GM13976 (cell line): ENCODE results near the gene PLPPR5.

Experiments used
- DNase-seq: peaks from one replicate; pipeline ENCODE4 v3.0.0; 2012; ENCODE audit warnings: low spot score
- in situ Hi-C: fragments of 300-500 bp; cut with MboI; formaldehyde crosslinking; loops from one replicate; pipeline ENCODE4 v1.12.0; 2022; ENCODE audit warnings: low sequenced_read_pairs, mixed read lengths, inconsistent platforms; ENCODE audit not compliant: unreplicated experiment
- TF ChIP-seq, protein P1 (sequence below): IDR thresholded peaks from 2 replicates; pipeline ENCODE4 v1.5.1; 2012; ENCODE audit warnings: borderline replicate concordance, mild to moderate bottlenecking; ENCODE audit not compliant: insufficient read depth; ENCODE audit errors: extremely low read depth, missing control alignments, control extremely low read depth

Gene PLPPR5

DNA sequence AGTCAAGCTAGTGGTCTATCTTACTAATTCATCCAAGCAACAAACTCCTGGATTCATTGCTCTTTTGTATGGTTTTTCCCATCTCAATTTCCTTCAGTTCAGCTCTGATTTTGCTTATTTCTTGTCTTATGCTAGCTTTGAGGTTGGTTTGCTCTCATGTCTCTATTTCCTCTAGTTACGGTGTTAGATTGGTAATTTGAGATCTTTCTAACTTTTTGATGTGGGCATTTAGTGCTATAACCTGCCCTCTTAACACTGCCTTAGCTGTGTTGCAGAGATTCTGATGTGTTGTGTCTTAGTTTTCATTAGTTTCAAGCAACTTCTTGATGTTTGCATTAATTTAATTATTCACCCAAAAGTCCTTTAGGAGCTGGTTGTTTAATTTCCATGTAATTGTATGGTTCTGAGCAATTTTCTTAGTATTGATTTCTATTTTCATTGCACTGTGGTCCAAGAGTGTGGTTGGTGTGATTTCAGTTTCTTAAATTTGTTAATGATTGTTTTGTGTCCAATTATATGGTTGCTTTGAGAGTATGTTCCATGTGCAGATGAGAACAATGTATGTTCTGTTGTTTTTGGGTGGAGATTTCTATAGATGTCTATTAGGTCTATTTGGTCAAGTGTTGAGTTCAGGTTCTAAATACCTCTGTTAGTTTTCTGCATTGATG lies 154.6 kb downstream of the PLPPR5 start:
- in situ Hi-C loops: no loop called here
- TF ChIP-seq, protein P1, sequence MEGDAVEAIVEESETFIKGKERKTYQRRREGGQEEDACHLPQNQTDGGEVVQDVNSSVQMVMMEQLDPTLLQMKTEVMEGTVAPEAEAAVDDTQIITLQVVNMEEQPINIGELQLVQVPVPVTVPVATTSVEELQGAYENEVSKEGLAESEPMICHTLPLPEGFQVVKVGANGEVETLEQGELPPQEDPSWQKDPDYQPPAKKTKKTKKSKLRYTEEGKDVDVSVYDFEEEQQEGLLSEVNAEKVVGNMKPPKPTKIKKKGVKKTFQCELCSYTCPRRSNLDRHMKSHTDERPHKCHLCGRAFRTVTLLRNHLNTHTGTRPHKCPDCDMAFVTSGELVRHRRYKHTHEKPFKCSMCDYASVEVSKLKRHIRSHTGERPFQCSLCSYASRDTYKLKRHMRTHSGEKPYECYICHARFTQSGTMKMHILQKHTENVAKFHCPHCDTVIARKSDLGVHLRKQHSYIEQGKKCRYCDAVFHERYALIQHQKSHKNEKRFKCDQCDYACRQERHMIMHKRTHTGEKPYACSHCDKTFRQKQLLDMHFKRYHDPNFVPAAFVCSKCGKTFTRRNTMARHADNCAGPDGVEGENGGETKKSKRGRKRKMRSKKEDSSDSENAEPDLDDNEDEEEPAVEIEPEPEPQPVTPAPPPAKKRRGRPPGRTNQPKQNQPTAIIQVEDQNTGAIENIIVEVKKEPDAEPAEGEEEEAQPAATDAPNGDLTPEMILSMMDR: no peak

DNA sequence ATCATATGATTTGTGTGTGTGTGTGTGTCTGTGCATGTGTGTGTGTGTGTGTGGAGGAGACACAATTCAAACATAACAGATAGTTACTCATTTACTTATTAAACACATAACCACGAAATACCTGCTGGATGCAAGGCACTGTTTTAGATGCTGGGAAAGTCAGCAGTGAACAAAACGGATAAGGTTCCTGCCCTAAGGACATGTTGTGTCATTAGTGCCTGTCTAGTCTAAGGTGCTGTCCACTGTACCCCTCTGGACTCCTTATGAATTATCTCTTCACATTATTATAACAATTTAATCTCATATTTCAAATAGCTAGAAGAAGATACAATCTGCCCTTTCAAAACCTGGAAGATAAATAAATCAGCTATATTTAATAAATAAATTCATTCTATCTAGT lies 162.4 kb downstream of the PLPPR5 start:
- no peak for DNase-seq
- TF ChIP-seq, protein P1: no peak
- in situ Hi-C loops: no loop called here

More for the DNA sequence above, 154.6 kb downstream of the PLPPR5 start:
- DNase-seq: no peak
